Spleen (tissue), 11 donors: ENCODE measurements around the gene CCDC81. TPM values are rescaled to one million over a fixed set of nuclear protein-coding genes. Genes with fewer than 3 reads are reported as not detected.

Source experiments
- DNase-seq: peaks from one replicate; pipeline ENCODE4 v3.0.0-alpha.2; 2020
- H3K27ac ChIP-seq, 8 donors: fragments of 200-600 bp; sonication (generic) in 7 of 8; 1 replicate in 4 of 8; 2 replicates in 4 of 8; pipeline versions ENCODE4 v1.5.0 to v1.8.0; 2016 to 2021; ENCODE audit warnings: inconsistent platforms in 4 of 8, mild to moderate bottlenecking in 4 of 8, moderate library complexity in 1 of 8
- H3K27me3 ChIP-seq, 7 donors: fragments of 200-600 bp; sonication (generic) in 6 of 7; replicated peaks in 1 of 7; 1 replicate in 4 of 7; 2 replicates in 3 of 7; pipeline versions ENCODE4 v1.5.0 to v1.8.0; 2016 to 2021; ENCODE audit warnings: inconsistent platforms in 3 of 7, mild to moderate bottlenecking in 1 of 7
- H3K36me3 ChIP-seq, 6 donors: fragments of 200-600 bp; sonication (generic) in 5 of 6; 1 replicate in 4 of 6; 2 replicates in 2 of 6; pipeline versions ENCODE4 v1.5.0 to v1.8.0; 2016 to 2021; ENCODE audit warnings: inconsistent platforms in 2 of 6
- H3K4me1 ChIP-seq, 6 donors: fragments of 200-600 bp; sonication (generic) in 5 of 6; 1 replicate in 3 of 6; 2 replicates in 3 of 6; pipeline versions ENCODE4 v1.5.0 to v1.8.0; 2016 to 2021; ENCODE audit warnings: inconsistent platforms in 3 of 6
- H3K4me3 ChIP-seq, 8 donors: fragments of 200-600 bp; sonication (generic) in 7 of 8; 1 replicate in 4 of 8; 2 replicates in 4 of 8; pipeline versions ENCODE4 v1.5.0 to v1.8.0; 2016 to 2021; ENCODE audit warnings: inconsistent platforms in 4 of 8, mild to moderate bottlenecking in 4 of 8, moderate library complexity in 2 of 8
- H3K9me3 ChIP-seq, 8 donors: fragments of 200-600 bp; sonication (generic) in 7 of 8; 1 replicate in 4 of 8; 2 replicates in 4 of 8; pipeline versions ENCODE4 v1.5.0 to v1.8.0; 2016 to 2021; ENCODE audit warnings: inconsistent platforms in 4 of 8
- CTCF ChIP-seq, 11 experiments: fragments of 200-600 bp in 7 of 11; fragments of 450-650 bp in 4 of 11; sonication (generic) in 4 of 11; IDR thresholded peaks in 8 of 11; conservative IDR thresholded peaks in 3 of 11; 1 replicate in 7 of 11; 2 replicates in 4 of 11; pipeline versions ENCODE4 v1.4.0 to v1.8.0; 2016 to 2021; ENCODE audit warnings: antibody characterized with exemption in 11 of 11, inconsistent platforms in 4 of 11, mild to moderate bottlenecking in 1 of 11
- POLR2A ChIP-seq, 3 donors: fragments of 450-650 bp; IDR thresholded peaks; one replicate each; pipeline ENCODE4 v1.5.1; 2017; ENCODE audit warnings: antibody characterized with exemption in 3 of 3, mild to moderate bottlenecking in 1 of 3
- POLR2AphosphoS5 ChIP-seq, 3 donors: sonication (generic); formaldehyde crosslinking; IDR thresholded peaks; one replicate each; pipeline ENCODE4 v1.5.1; 2017; ENCODE audit warnings: antibody characterized with exemption in 3 of 3
- WGBS, 5 donors: extraction: QIAGEN DNeasy Blood & Tissue Kit in 3 of 5; methylation state at CpG; one replicate each; pipeline versions ENCODE4 v1.1.5 to v1.1.7; 2013 to 2018; 5-methylcytosine and 5-hydroxymethylcytosine counted together
- intact Hi-C: fragments of 100-400 bp; cut with DNase I; formaldehyde crosslinking; loops from one replicate; pipeline ENCODE4 v1.15.0; 2023; ENCODE audit warnings: low total_unique reads
- polyA plus RNA-seq, 3 donors: library from polyadenylated mRNA; stranded (reverse); fragments of 200-250 nt; gene quantifications; one replicate each; pipeline ENCODE4 v1.2.1, GENCODE V29; 2013
- total RNA-seq, 7 donors: library from RNA; depleted of rRNA in 3 of 7; stranded (reverse); fragments of >200 nt in 3 of 7; fragmentation: NEBNext Ultra II Directional in 4 of 7; extraction: Animal tissue kit (Norgen Biotek cat#: 25700) in 4 of 7; gene quantifications; one replicate each; pipeline versions ENCODE4 v1.1.0 to v1.2.1, GENCODE V29; 2016 to 2021
- donor health status: healthy with polysubstance abuse.
- donor health status: DM: no; HTN: no; CAD: no; lungs with moderate emphysema.
- donor health status: DM: no; HTN: no; CAD: no.
- donor health status: Bipolar disorder and iron deficiency.
- donor health status: healthy.
- donor health status: DM: no; HTN: no; CAD: no.
- donor health status: DM: yes; HTN: yes; CAD: no.

The CCDC81 gene
- total and polyA plus RNA-seq, 10 donors = 0.46 to 3.2 (median 0.83) TPM; not detected in 1

GRCh38 chr11:86463120-86463519, 88.4 kb downstream of the CCDC81 start:
- Histone ChIP-seq H3K27me3 (no peaks in the 10 kb centered on the region), H3K36me3 (no peaks in the 10 kb centered on the region), H3K9me3 (no peaks in the 10 kb centered on the region), H3K4me1 (peaks cover 0 to 19% (median 8%) of the 10 kb centered on the region in 6 donors), H3K4me3 (no peak overlapping the region), H3K27ac (no peak overlapping the region)
- intact Hi-C loops = no loop called here
- WGBS, 5 donors = 72 to 86% (median 81%) methylated on average over 5 to 7 of the region's 7 CpGs
- TF ChIP-seq POLR2A (IDR thresholded peaks at IDR 0.05) (no peak), CTCF (IDR thresholded peaks at IDR 0.05 in 8 of 11, conservative IDR thresholded peaks at IDR 0.05 in 3 of 11) (no peak), POLR2AphosphoS5 (IDR thresholded peaks at IDR 0.05) (no peak)
- no peak for DNase-seq

DNA sequence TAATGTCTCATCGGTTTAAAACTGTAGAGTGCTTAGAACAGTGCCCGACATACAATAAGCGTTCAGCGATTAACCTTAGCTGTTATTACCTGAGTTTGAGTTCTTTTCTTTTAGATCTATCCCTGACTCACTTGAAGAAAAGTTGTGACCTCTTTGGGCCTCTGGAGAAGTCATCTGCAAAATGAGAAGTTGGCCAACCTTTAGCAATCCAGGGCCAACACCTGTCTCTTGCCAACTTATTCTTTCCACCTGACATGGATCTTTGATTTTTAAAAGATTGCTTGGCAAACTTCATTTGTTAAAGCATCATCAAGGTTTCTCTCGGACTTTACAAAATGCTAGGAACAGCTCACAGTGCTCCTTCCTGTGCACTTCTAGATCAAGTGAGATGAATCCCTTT, 89.3 kb downstream of the CCDC81 start:
- WGBS, 5 donors = 94 to 97% (median 96%) methylated on average over 5 of the region's 5 CpGs
- no peaks in the 10 kb centered on the region for H3K36me3 ChIP-seq
- no peak for TF ChIP-seq CTCF (IDR thresholded peaks at IDR 0.05 in 8 of 11, conservative IDR thresholded peaks at IDR 0.05 in 3 of 11)
- no peak for TF ChIP-seq POLR2A (IDR thresholded peaks at IDR 0.05)
- TF ChIP-seq POLR2AphosphoS5 (IDR thresholded peaks at IDR 0.05) = no peak
- no peaks in the 10 kb centered on the region for H3K9me3 ChIP-seq
- no peak overlapping the region for H3K27ac ChIP-seq
- intact Hi-C loops = no loop called here
- H3K4me3 ChIP-seq = no peak overlapping the region
- no peak for DNase-seq
- no peaks in the 10 kb centered on the region for H3K27me3 ChIP-seq
- peaks cover 0 to 19% (median 8%) of the 10 kb centered on the region in 6 donors for H3K4me1 ChIP-seq

DNA sequence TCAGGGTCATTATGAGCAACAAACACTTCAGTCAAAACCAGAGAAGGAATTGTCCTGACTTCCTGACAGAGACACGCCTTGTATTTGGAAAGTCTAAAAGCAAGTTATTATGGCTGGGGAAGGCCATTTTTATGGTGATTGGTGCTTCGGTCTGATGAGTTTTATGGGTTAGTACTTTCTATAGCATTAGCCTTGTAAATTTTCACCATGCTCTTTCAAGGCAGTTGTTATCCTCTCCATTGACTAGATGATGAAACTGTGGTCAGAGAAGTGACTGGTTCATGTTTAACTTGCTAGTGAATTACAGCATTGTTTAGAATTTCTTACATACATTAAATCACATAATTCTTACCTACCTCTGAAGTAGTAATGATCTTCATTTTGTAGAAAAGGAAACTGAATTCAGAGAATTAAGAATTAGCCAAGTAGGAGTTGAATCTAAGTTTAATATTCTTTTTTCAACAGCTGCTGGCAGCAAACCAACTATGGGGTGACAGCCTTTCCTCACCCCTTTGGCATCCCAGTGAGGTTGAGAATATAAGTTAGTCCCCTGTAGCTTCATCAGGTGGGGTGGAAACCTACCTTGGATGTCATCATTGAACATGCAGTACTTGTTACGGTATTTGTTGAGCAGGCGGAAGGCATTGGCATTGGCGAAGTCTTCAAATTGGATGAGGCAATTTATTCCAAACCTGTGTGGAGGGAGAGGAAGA, 90.0 kb downstream of the CCDC81 start:
- H3K9me3 ChIP-seq = no peaks in the 10 kb centered on the region
- TF ChIP-seq CTCF (IDR thresholded peaks at IDR 0.05 in 8 of 11, conservative IDR thresholded peaks at IDR 0.05 in 3 of 11) (no peak), POLR2AphosphoS5 (IDR thresholded peaks at IDR 0.05) (no peak), POLR2A (IDR thresholded peaks at IDR 0.05) (no peak)
- no peaks in the 10 kb centered on the region for H3K27me3 ChIP-seq
- H3K4me3 ChIP-seq = no peak overlapping the region
- no peak overlapping the region for H3K27ac ChIP-seq
- H3K4me1 ChIP-seq = peaks cover 0 to 18% (median 8%) of the 10 kb centered on the region in 6 donors
- intact Hi-C loops = no loop called here
- no peak for DNase-seq
- 91 to 96% (median 94%) methylated on average over 5 of the region's 5 CpGs for WGBS, 5 donors
- H3K36me3 ChIP-seq = no peaks in the 10 kb centered on the region

DNA sequence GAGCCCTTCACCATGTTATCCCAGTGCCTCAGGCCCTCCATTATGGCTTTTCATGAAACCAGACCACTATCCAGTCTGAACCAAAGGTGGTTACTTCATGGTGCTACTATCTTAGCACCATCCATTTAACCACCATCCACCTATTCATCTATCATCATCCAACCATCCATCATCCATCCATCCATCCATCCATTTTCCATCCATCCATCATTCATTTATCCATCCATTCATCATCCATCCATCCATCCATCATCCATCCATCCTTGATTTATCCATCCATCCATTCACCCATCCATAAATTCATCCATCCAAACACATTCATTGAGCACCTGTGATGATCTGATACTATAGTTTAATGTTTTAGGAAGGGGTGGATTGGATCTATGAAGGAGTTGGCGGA, 93.5 kb downstream of the CCDC81 start:
- intact Hi-C loops = no loop called here
- Histone ChIP-seq H3K9me3 (no peaks in the 10 kb centered on the region), H3K36me3 (no peaks in the 10 kb centered on the region)

More for the DNA sequence above, 93.5 kb downstream of the CCDC81 start:
- H3K27ac ChIP-seq = no peak overlapping the region
- WGBS, 5 donors = 95 to 98% (median 96%) methylated on average over 1 of the region's 1 CpG
- H3K4me3 ChIP-seq = no peak overlapping the region
- no peaks in the 10 kb centered on the region for H3K27me3 ChIP-seq
- TF ChIP-seq POLR2AphosphoS5 (IDR thresholded peaks at IDR 0.05) = no peak
- TF ChIP-seq POLR2A (IDR thresholded peaks at IDR 0.05) = no peak
- no peak for TF ChIP-seq CTCF (IDR thresholded peaks at IDR 0.05 in 8 of 11, conservative IDR thresholded peaks at IDR 0.05 in 3 of 11)
- DNase-seq = no peak
- H3K4me1 ChIP-seq = no peaks in the 10 kb centered on the region
